NCI-H2107 treated with DMSO at 0.1 percent for 48 hours (cell line): Measurements from ENCODE around the gene NCK2.
A peak's percentile ranks its signal among the peaks of the same experiment; 100 is the strongest.

ENCODE experiments used
- DNase-seq: peaks from one replicate; lab custom pipeline; 2025; ENCODE audit not compliant: unreplicated experiment; lab: John Stamatoyannopoulos, UW

NCK2 gene

GRCh38 chr2:105917226-105917625 lies 172.5 kb downstream of the NCK2 start:
- DNase-seq, result no peak

- no peak for DNase-seq
These were observed 173.0 kb downstream of the NCK2 start for GRCh38 chr2:105917688-105918087.

- peak; percentile 49 for DNase-seq
These were observed 174.6 kb downstream of the NCK2 start for GRCh38 chr2:105919191-105919811.

- no peak for DNase-seq
These were observed 175.1 kb downstream of the NCK2 start for GRCh38 chr2:105919826-105920225.

GRCh38 chr2:105924271-105924670 lies 179.6 kb downstream of the NCK2 start:
- no peak for DNase-seq

- no peak for DNase-seq
These were observed 180.2 kb downstream of the NCK2 start for GRCh38 chr2:105924932-105925331.

GRCh38 chr2:105925390-105925789 lies 180.7 kb downstream of the NCK2 start:
- DNase-seq, result no peak

GRCh38 chr2:105926960-105927678 lies 182.4 kb downstream of the NCK2 start:
- no peak for DNase-seq

- no peak for DNase-seq
These were observed 183.4 kb downstream of the NCK2 start for GRCh38 chr2:105928086-105928485.

GRCh38 chr2:105928563-105928962 lies 183.9 kb downstream of the NCK2 start:
- no peak for DNase-seq

- DNase-seq, result no peak
These were observed 184.8 kb downstream of the NCK2 start for GRCh38 chr2:105929516-105929915.

GRCh38 chr2:105932582-105932981 lies 187.9 kb downstream of the NCK2 start:
- no peak for DNase-seq

- DNase-seq, result no peak
These were observed 189.2 kb downstream of the NCK2 start for GRCh38 chr2:105933906-105934305.

GRCh38 chr2:105934467-105934866 lies 189.8 kb downstream of the NCK2 start:
- DNase-seq, result no peak

GRCh38 chr2:105935063-105935462 lies 190.4 kb downstream of the NCK2 start:
- no peak for DNase-seq

GRCh38 chr2:105936954-105937353 lies 192.2 kb downstream of the NCK2 start:
- DNase-seq, result no peak

GRCh38 chr2:105937498-105938097 lies 192.9 kb downstream of the NCK2 start:
- DNase-seq, result no peak
